IMR-90 (cell line): ENCODE data around the gene MYH11.

Experiments
- BHLHE40 ChIP-seq: fragments of 150-350 bp; IDR thresholded peaks from 2 replicates; pipeline ENCODE4 v1.6.1; 2016; ENCODE audit warnings: mild to moderate bottlenecking, low read depth, low read length
- CEBPB ChIP-seq: IDR thresholded peaks from 2 replicates; pipeline ENCODE4 v1.6.1; 2012; ENCODE audit warnings: low read depth, low read length, improper control_type of control experiment
- FOS ChIP-seq: fragments of 150-350 bp; IDR thresholded peaks from 2 replicates; pipeline ENCODE4 v1.6.1; 2016; ENCODE audit warnings: low read depth, low read length
- MAFK ChIP-seq: IDR thresholded peaks from 2 replicates; pipeline ENCODE4 v1.6.1; 2012; ENCODE audit warnings: low read depth, low read length, improper control_type of control experiment
- MXI1 ChIP-seq: IDR thresholded peaks from 2 replicates; pipeline ENCODE4 v1.6.1; 2012; ENCODE audit warnings: low read depth, mild to moderate bottlenecking, low read length, moderate library complexity, borderline replicate concordance
- NFE2L2 ChIP-seq: fragments of 150-350 bp; IDR thresholded peaks from 2 replicates; pipeline ENCODE4 v1.6.1; 2016; ENCODE audit warnings: low read depth, mild to moderate bottlenecking, low read length
- POLR2A ChIP-seq: IDR thresholded peaks from 2 replicates; pipeline ENCODE4 v1.6.1; 2012; ENCODE audit warnings: mild to moderate bottlenecking, low read depth, low read length
- RAD21 ChIP-seq: IDR thresholded peaks from 2 replicates; pipeline ENCODE4 v1.6.1; 2012; ENCODE audit warnings: low read length, improper control_type of control experiment
- RCOR1 ChIP-seq: IDR thresholded peaks from 2 replicates; pipeline ENCODE4 v1.6.1; 2012; ENCODE audit warnings: mild to moderate bottlenecking, low read length, improper control_type of control experiment; ENCODE audit not compliant: insufficient replicate concordance
- RFX5 ChIP-seq: IDR thresholded peaks from 2 replicates; pipeline ENCODE4 v1.8.0; 2012; ENCODE audit warnings: low read depth, mild to moderate bottlenecking, low read length, moderate library complexity
- SMC3 ChIP-seq: fragments of 150-350 bp; IDR thresholded peaks from 2 replicates; pipeline ENCODE4 v1.6.1; 2016; ENCODE audit warnings: low read depth, mild to moderate bottlenecking, antibody characterized with exemption, low read length, moderate library complexity
- TF ChIP-seq, protein P1 (sequence below): conservative IDR thresholded peaks from 2 replicates; pipeline ENCODE4 v1.5.1; 2012; ENCODE audit warnings: mild to moderate bottlenecking, low read depth, low read length, improper control_type of control experiment
- TF ChIP-seq, protein P2 (sequence below): fragments of 150-350 bp; IDR thresholded peaks from 2 replicates; pipeline ENCODE4 v1.6.1; 2017; ENCODE audit warnings: mild to moderate bottlenecking, antibody characterized with exemption, low read length, low read depth
- TF ChIP-seq, protein P3 (sequence below): fragments of 150-350 bp; IDR thresholded peaks from 2 replicates; pipeline ENCODE4 v1.6.1; 2016; ENCODE audit warnings: low read depth, mild to moderate bottlenecking, low read length, moderate library complexity, borderline replicate concordance

DNA sequence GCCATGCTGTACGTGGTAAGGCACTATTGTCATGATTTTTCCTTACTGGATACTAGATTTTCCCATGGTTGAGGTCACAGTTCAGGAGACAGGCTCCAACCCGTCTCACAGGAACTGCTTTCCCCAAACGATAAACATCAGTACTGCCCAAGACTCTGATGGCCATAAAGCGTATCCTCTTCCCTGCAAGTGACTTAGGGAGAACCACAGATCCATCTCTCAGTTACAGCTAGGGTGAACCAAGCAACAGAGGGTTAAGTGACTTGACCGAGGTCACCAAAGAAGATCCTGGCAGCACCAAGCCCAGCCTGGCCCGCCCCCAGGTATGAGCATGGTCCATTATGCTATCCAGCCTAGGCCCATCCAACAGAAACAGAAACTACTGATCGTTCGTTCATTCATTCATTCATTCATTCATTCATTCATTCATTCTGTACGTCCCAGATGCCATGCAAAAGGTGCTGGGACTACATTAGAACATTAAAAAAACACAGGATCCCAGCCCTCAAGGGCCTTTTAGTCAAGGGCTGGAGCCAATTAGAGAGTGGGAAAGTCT is 31.0 kb downstream of the MYH11 start:
- TF ChIP-seq, protein P1, sequence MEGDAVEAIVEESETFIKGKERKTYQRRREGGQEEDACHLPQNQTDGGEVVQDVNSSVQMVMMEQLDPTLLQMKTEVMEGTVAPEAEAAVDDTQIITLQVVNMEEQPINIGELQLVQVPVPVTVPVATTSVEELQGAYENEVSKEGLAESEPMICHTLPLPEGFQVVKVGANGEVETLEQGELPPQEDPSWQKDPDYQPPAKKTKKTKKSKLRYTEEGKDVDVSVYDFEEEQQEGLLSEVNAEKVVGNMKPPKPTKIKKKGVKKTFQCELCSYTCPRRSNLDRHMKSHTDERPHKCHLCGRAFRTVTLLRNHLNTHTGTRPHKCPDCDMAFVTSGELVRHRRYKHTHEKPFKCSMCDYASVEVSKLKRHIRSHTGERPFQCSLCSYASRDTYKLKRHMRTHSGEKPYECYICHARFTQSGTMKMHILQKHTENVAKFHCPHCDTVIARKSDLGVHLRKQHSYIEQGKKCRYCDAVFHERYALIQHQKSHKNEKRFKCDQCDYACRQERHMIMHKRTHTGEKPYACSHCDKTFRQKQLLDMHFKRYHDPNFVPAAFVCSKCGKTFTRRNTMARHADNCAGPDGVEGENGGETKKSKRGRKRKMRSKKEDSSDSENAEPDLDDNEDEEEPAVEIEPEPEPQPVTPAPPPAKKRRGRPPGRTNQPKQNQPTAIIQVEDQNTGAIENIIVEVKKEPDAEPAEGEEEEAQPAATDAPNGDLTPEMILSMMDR, result no peak
- TF ChIP-seq RFX5 (no peak), POLR2A (no peak), NFE2L2 (no peak), RAD21 (no peak), CEBPB (no peak), FOS (no peak), MXI1 (no peak), MAFK (no peak), SMC3 (no peak), RCOR1 (no peak), BHLHE40 (no peak)
- TF ChIP-seq, protein P2, sequence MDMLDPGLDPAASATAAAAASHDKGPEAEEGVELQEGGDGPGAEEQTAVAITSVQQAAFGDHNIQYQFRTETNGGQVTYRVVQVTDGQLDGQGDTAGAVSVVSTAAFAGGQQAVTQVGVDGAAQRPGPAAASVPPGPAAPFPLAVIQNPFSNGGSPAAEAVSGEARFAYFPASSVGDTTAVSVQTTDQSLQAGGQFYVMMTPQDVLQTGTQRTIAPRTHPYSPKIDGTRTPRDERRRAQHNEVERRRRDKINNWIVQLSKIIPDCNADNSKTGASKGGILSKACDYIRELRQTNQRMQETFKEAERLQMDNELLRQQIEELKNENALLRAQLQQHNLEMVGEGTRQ, result no peak
- TF ChIP-seq, protein P3, sequence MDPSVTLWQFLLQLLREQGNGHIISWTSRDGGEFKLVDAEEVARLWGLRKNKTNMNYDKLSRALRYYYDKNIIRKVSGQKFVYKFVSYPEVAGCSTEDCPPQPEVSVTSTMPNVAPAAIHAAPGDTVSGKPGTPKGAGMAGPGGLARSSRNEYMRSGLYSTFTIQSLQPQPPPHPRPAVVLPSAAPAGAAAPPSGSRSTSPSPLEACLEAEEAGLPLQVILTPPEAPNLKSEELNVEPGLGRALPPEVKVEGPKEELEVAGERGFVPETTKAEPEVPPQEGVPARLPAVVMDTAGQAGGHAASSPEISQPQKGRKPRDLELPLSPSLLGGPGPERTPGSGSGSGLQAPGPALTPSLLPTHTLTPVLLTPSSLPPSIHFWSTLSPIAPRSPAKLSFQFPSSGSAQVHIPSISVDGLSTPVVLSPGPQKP, result no peak
